LoVo (cell line): ENCODE results near the gene ISG20.

Experiments used
- DNase-seq: peaks from one replicate; pipeline ENCODE4 v3.0.0-alpha.2; 2016; ENCODE audit warnings: low spot score

ISG20 gene

GRCh38 chr15:88638626-88639372 is at the start of gene ISG20:
TSS of gene ISG20 (plus strand) at chr15:88639016. CDS start at chr15:88639367, 351 bp downstream.
- DNase-seq, result peak; percentile 97

- DNase-seq, result no peak
These were observed 48.1 kb upstream of the ISG20 start for GRCh38 chr15:88590759-88591158.

GRCh38 chr15:88591384-88591783 is 47.4 kb upstream of the ISG20 start:
- no peak for DNase-seq

GRCh38 chr15:88603885-88604284 is 34.9 kb upstream of the ISG20 start:
- DNase-seq, result no peak

- DNase-seq, result no peak
These were observed 34.2 kb upstream of the ISG20 start for GRCh38 chr15:88604381-88605188.

DNA sequence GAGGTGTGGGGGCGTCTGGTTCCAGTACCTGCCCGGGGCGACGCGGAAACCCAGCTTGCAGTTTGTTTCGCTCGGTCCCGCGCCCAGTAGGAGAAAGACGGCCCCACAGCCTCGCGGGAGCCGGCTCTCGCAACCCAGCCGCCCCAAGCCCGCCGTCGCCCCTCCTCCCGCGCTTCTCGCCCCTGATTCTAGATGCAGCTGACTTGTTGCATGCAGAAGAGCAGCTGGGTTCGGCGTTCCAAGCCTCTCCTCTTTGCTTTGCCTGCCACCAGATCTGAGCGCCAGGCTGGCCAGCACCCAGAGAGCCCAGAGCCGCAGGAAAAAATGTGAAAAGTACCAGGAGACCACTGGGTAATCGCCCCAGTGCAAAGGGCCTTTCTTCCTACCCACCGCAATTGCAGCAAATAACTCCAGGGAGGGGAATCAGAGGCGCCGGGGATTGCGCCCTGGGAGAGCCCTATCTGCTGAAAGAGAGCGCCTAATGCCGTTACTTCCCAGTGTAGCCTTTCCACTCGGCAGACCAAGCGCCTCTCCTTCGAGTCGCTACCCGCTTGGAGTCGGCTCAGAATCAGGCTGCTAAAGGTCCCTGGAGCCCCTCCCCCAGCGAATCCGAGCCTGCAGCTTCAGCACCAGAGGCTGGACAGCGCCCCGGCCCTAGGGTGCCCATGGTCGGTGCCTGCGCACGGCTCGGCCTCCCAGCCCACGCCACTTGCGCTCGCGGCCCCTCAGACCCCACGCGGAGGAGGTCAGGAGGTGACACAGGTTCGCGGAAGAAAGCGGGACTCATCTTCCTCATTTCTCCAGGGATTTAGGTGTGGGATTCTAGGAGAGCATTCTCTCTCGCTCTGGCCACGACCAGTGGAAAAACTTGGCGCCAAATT is 33.4 kb upstream of the ISG20 start:
- DNase-seq, result no peak

DNA sequence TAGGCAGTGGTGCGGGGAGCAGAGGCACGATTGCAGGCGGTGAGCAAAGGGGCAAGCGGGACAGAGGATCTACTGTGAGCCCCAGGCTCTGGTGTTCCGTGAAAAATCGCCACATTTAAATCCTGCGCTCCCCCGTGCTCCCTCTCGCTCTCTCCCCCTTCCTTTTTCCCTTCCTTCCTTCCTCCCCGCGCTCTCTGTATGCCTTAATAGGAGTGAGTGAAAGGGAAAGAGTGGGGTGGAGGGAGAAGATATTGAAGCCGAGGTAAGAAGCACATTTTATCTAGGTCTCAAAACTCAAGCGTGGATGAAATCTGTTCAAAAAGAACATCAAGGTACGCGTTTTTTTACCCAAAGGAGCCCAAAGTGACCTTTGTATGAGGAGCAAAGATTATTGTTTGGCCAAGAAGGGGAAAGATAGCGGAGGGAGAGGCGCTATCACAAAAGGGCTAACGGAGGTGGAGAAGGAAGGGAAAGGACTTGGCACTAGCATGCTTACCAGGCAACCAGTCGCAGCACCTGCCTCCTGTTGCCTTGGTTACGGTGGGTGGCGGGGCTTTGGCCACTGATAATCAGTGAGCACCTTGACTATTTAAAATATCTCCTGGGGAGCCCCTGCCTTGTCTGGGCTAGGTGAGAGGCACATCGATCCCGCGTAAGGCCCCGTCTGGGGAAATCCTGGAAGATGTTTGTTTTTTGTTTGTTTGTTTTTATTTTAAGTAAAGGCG is 32.6 kb upstream of the ISG20 start:
- DNase-seq, result no peak

- DNase-seq, result no peak
These were observed 30.9 kb upstream of the ISG20 start for GRCh38 chr15:88607951-88608350.

- DNase-seq, result no peak
These were observed 30.1 kb upstream of the ISG20 start for GRCh38 chr15:88608607-88609181.

- DNase-seq, result no peak
These were observed 29.3 kb upstream of the ISG20 start for GRCh38 chr15:88609344-88610090.

DNA sequence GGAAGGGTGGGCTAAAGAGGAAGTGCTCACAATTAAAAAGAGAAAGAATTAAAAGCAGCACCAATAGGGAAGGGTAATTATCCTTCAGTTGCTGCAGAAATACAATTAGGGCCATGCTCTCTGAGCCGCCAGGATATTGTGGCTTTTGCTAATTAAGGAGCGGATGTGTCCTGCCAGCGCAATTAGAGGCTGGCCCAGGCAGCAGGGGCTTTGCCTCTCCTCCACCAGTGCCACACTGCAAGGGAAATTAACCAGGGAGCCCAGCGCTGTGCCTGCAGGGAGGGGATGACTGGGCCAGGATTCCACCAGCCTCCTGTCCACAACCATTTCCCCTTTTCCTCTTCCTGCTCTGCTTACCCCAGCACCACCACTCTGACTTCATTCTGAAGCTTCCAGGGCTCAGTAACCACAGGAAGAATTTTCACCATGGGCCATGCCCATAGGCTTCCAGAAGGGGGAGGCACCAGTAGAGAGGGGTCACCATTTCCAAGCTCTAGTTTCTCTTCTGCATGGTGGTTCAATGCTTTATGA is 28.1 kb upstream of the ISG20 start:
- no peak for DNase-seq

DNA sequence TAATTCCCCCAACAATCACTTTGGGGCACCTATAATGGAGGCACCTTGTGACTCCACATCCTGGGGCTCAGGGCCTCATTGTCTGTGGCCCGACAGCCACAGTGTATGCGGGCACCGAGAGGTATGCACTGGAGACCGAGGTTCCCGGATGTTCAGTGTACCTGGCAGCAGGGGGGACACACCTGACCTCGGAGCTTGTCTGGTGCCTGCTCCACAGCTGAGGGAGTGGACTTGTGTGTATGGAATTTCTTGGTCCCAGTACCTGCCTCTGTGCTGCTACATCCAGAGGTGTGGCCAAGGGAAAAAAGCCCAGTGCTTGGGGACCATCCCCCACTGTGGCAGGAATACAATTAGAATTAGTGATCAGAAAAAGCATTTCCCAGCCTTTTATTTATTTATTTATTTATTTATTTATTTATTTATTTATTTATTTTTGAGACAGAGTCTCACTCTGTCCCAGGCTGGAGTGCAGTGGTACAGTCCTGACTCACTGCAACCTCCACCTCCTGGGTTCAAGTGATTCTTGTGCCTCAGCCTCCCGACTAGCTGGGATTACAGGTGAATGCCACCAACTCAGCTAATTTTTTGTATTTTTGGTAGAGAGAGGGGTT is 26.5 kb upstream of the ISG20 start:
- DNase-seq, result no peak

DNA sequence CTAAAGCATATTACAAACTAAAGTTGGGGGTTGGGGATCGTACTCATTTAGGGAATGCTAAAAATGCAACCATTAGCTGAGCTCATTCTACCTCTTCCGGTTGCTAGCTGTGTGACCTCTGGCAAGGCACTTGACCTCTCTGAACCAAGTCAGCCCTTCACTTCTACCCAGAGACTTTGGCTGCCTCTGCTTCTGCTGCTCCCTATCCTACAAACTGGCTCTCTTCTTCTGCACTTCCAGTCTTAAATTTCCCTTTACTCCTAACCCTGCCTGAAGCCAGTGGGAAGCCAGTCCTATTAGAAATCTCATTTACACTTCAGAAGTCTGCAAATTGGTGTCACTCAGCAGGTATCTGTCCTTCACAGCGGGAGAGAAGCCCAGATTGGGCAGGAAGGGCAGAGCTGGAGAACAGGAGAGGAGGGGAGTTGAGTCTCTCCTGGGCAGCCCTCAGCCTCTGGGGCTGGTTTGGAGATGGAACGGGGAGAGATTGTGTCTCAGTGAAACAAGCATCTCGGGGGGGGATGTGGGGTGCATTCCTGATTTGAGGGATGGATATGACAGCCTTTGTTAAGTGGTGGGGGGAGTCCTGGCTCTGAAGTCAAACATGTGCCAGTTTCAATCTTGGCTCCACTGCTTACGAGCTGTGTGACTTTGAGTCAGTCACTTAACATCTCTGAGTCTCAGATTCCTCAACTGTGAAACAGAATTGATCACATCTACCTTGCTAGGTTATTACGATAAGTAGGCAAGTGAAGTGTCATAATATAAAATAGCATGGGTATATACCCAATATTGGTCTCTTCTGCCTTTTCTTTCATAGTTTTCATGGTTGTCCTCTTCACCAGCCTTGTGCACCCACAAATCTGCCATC is 25.5 kb upstream of the ISG20 start:
- no peak for DNase-seq

- peak; percentile 84 for DNase-seq
These were observed 23.3 kb upstream of the ISG20 start for GRCh38 chr15:88615303-88616107.

DNA sequence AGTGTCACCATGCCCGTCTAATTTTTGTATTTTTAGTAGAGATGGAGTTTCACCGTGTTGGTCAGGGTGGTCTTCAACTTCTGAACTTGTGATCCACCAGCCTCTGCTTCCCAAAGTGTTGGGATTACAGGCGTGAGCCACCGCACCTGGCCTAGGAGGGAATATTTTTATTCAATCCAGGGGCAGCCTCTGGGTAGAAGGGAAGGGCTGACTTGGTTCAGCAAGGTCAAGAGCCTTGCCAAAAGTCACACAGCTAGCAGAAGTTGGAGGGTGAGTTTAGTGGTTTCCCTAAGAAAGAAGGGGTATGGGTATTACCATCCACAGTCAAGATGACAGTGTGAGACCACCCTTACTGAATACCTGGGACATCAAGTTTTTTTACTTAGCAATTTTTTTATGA is 22.6 kb upstream of the ISG20 start:
- DNase-seq, result no peak

GRCh38 chr15:88617031-88617722 is 21.6 kb upstream of the ISG20 start:
- no peak for DNase-seq

GRCh38 chr15:88617790-88618189 is 21.0 kb upstream of the ISG20 start:
- DNase-seq, result no peak
